Glutamatergic neuron (in vitro differentiated cells): ENCODE results near the gene ZMAT2. TPM values are rescaled to one million over a fixed set of nuclear protein-coding genes. Genes with fewer than 3 reads are reported as not detected.

Source experiments
- DNase-seq: peaks from one replicate; pipeline ENCODE4 v3.0.0; 2022
- H3K27ac Mint-ChIP-seq: one replicate; pipeline ENCODE4 v1.8.0; 2020; ENCODE audit warnings: mild to moderate bottlenecking, mixed read lengths, inconsistent platforms; ENCODE audit not compliant: unreplicated experiment
- H3K27me3 Mint-ChIP-seq: one replicate; pipeline ENCODE4 v1.8.0; 2020; ENCODE audit warnings: mild to moderate bottlenecking, moderate library complexity, mixed read lengths, inconsistent platforms; ENCODE audit not compliant: unreplicated experiment
- H3K36me3 Mint-ChIP-seq: one replicate; pipeline ENCODE4 v1.8.0; 2020; ENCODE audit warnings: mild to moderate bottlenecking, mixed read lengths, inconsistent platforms; ENCODE audit not compliant: unreplicated experiment
- H3K4me1 Mint-ChIP-seq: one replicate; pipeline ENCODE4 v1.8.0; 2020; ENCODE audit warnings: mild to moderate bottlenecking, low read depth, mixed read lengths, inconsistent platforms; ENCODE audit not compliant: unreplicated experiment
- H3K4me3 Mint-ChIP-seq: one replicate; pipeline ENCODE4 v1.8.0; 2020; ENCODE audit warnings: mild to moderate bottlenecking, mixed read lengths, inconsistent platforms; ENCODE audit not compliant: unreplicated experiment
- H3K9me3 Mint-ChIP-seq: one replicate; pipeline ENCODE4 v1.8.0; 2020; ENCODE audit warnings: mild to moderate bottlenecking, moderate library complexity, mixed read lengths, inconsistent platforms; ENCODE audit not compliant: unreplicated experiment
- CTCF ChIP-seq: fragments of 200-600 bp; sonication (generic); IDR thresholded peaks from one replicate; pipeline ENCODE4 v1.5.0; 2021; ENCODE audit not compliant: partially characterized antibody, unreplicated experiment
- total RNA-seq: library from RNA; stranded (reverse); fragmentation: NEBNext Ultra II Directional; extraction: Animal tissue kit (Norgen Biotek cat#: 25700); gene quantifications from one replicate; pipeline ENCODE4 v1.2.1, GENCODE V29; 2021; ENCODE audit not compliant: unreplicated experiment

ZMAT2 gene
- total RNA-seq, 1 donor from 2014 or later, result 71.3 TPM

GRCh38 chr5:140671472-140672125 lies 28.6 kb upstream of the ZMAT2 start:
- Mint-ChIP-seq H3K36me3 (peaks cover 4% of the 10 kb centered on the region), H3K4me1 (peaks cover 2% of the 10 kb centered on the region), H3K27ac (no peak overlapping the region), H3K27me3 (peaks cover 4% of the 10 kb centered on the region), H3K9me3 (peaks cover 1% of the 10 kb centered on the region), H3K4me3 (no peak overlapping the region)
- TF ChIP-seq CTCF, result no peak
- no peak for DNase-seq

GRCh38 chr5:140672455-140673186 lies 27.6 kb upstream of the ZMAT2 start:
- no peaks in the 10 kb centered on the region for H3K4me1 Mint-ChIP-seq
- no peak overlapping the region for H3K27ac Mint-ChIP-seq
- peaks cover 1% of the 10 kb centered on the region for H3K9me3 Mint-ChIP-seq
- peaks cover 2% of the 10 kb centered on the region for H3K27me3 Mint-ChIP-seq
- no peak overlapping the region for H3K4me3 Mint-ChIP-seq
- DNase-seq, result peak; percentile 67
- H3K36me3 Mint-ChIP-seq, result peaks cover 4% of the 10 kb centered on the region
- no peak for TF ChIP-seq CTCF

GRCh38 chr5:140673187-140673976 lies 26.9 kb upstream of the ZMAT2 start, which contains the start of gene DND1:
Gene DND1 (minus strand): TSS chr5:140673576. CDS start chr5:140673542, 34 bp downstream.
- peaks cover 4% of the 10 kb centered on the region for H3K36me3 Mint-ChIP-seq
- DNase-seq, result peak; percentile 14
- no peaks in the 10 kb centered on the region for H3K4me1 Mint-ChIP-seq
- no peaks in the 10 kb centered on the region for H3K27me3 Mint-ChIP-seq
- no peak within 1 kb of the TSS for H3K4me3 Mint-ChIP-seq
- peak within 1 kb of the TSS; percentile 17 for H3K27ac Mint-ChIP-seq
- peaks cover 1% of the 10 kb centered on the region for H3K9me3 Mint-ChIP-seq
- no peak for TF ChIP-seq CTCF

- Mint-ChIP-seq H3K27ac (peak overlapping the region; percentile 64), H3K4me1 (no peaks in the 10 kb centered on the region), H3K9me3 (peaks cover 1% of the 10 kb centered on the region), H3K36me3 (peaks cover 4% of the 10 kb centered on the region), H3K27me3 (no peaks in the 10 kb centered on the region), H3K4me3 (no peak overlapping the region)
- DNase-seq, result no peak
- no peak for TF ChIP-seq CTCF
These were observed 26.0 kb upstream of the ZMAT2 start for GRCh38 chr5:140674211-140674610.
